ENCODE measurements around the gene SLC37A3.
"Not testable (repeated sequence)": the region's sequence is repeated elsewhere in the genome, so short reads cannot be mapped to it uniquely, and the experiment has no call there.

SLC37A3 gene

GRCh38 chr7:140345426-140345825 is 52.9 kb downstream of the SLC37A3 start:
- TF ChIP-seq CTCF (conservative IDR thresholded peaks at IDR 0.05; ENCODE audit: low read length) (no peak), EZH2phosphoT487 (IDR thresholded peaks at IDR 0.05; ENCODE audit: borderline replicate concordance) (no peak)
- peaks cover 53% of the 10 kb centered on the region; the same call in 1 of the 2 replicates for H3K36me3 ChIP-seq (ENCODE audit: insufficient read depth, low read length)

GRCh38 chr7:140342727-140343514 is 55.4 kb downstream of the SLC37A3 start:
- Histone ChIP-seq H2AFZ (ENCODE audit: low read length) (no peak overlapping the region), H3K4me1 (ENCODE audit: insufficient read depth, low read length, poor library complexity, severe bottlenecking) (no peaks in the 10 kb centered on the region), H4K20me1 (ENCODE audit: insufficient read depth, low read length, poor library complexity, severe bottlenecking) (no peaks in the 10 kb centered on the region), H3K36me3 (ENCODE audit: insufficient read depth, low read length) (peaks cover 44% of the 10 kb centered on the region; the same call in 1 of the 2 replicates), H3F3A (ENCODE audit: low read depth) (no peaks in the 10 kb centered on the region), H3K27me3 (ENCODE audit: insufficient read depth, low read length, poor library complexity, severe bottlenecking) (no peaks in the 10 kb centered on the region), H3K79me2 (ENCODE audit: insufficient read depth, low read length) (no peaks in the 10 kb centered on the region), H3K4me2 (ENCODE audit: low read depth, low read length, poor library complexity, severe bottlenecking) (no peak overlapping the region), H3K4me3 (ENCODE audit: low read length, poor library complexity, severe bottlenecking) (no peak overlapping the region), H3K9me3 (ENCODE audit: insufficient read depth, low read depth, low read length) (no peaks in the 10 kb centered on the region), H3K9ac (ENCODE audit: low read depth, low read length, poor library complexity, severe bottlenecking) (no peak overlapping the region), H3K9me2 (replicated peaks; ENCODE audit: low read depth, low read length) (no peaks in the 10 kb centered on the region)
- TF ChIP-seq EZH2phosphoT487 (IDR thresholded peaks at IDR 0.05; ENCODE audit: borderline replicate concordance), result no peak
- peak; percentile 43 for TF ChIP-seq CTCF (conservative IDR thresholded peaks at IDR 0.05; ENCODE audit: low read length)

More at GRCh38 chr7:140345426-140345825, 52.9 kb downstream of the SLC37A3 start:
- no peaks in the 10 kb centered on the region for H3F3A ChIP-seq (ENCODE audit: low read depth)
- no peaks in the 10 kb centered on the region for H3K27me3 ChIP-seq (ENCODE audit: insufficient read depth, low read length, poor library complexity, severe bottlenecking)
- H3K9me2 ChIP-seq (replicated peaks; ENCODE audit: low read depth, low read length), result no peaks in the 10 kb centered on the region
- no peaks in the 10 kb centered on the region for H3K4me1 ChIP-seq (ENCODE audit: insufficient read depth, low read length, poor library complexity, severe bottlenecking)
- no peak overlapping the region for H3K9ac ChIP-seq (ENCODE audit: low read depth, low read length, poor library complexity, severe bottlenecking)
- H3K4me2 ChIP-seq (ENCODE audit: low read depth, low read length, poor library complexity, severe bottlenecking), result no peak overlapping the region
- H4K20me1 ChIP-seq (ENCODE audit: insufficient read depth, low read length, poor library complexity, severe bottlenecking), result no peaks in the 10 kb centered on the region
- no peak overlapping the region for H3K4me3 ChIP-seq (ENCODE audit: low read length, poor library complexity, severe bottlenecking)
- no peaks in the 10 kb centered on the region for H3K9me3 ChIP-seq (ENCODE audit: insufficient read depth, low read depth, low read length)
- H2AFZ ChIP-seq (ENCODE audit: low read length), result no peak overlapping the region
- H3K79me2 ChIP-seq (ENCODE audit: insufficient read depth, low read length), result no peaks in the 10 kb centered on the region

DNA sequence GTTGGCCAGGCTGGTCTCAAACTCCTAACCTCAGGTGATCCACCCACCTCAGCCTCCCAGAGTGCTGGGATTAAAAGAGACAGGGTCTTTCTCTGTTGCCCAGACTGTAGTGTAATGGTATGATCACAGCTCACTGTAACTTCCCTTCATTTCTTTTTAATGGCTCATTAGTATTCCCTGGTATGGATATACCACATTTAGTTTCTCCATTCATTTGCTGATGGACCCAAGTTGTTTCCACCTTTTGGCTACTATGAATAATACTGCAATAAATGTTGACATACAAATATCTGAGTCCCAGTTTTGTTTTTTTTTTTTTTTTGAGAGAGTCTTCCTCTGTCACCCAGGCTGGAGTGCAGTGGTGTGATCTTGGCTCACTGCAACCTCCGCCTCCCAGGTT is 59.4 kb downstream of the SLC37A3 start:
- not testable (repeated sequence) for H3K27me3 ChIP-seq (ENCODE audit: insufficient read depth, low read length, poor library complexity, severe bottlenecking); H3K4me2 ChIP-seq (ENCODE audit: low read depth, low read length, poor library complexity, severe bottlenecking); H3K9ac ChIP-seq (ENCODE audit: low read depth, low read length, poor library complexity, severe bottlenecking); H4K20me1 ChIP-seq (ENCODE audit: insufficient read depth, low read length, poor library complexity, severe bottlenecking); H3K4me1 ChIP-seq (ENCODE audit: insufficient read depth, low read length, poor library complexity, severe bottlenecking); H3K9me2 ChIP-seq (replicated peaks; ENCODE audit: low read depth, low read length); H2AFZ ChIP-seq (ENCODE audit: low read length); H3K4me3 ChIP-seq (ENCODE audit: low read length, poor library complexity, severe bottlenecking); H3K79me2 ChIP-seq (ENCODE audit: insufficient read depth, low read length); H3F3A ChIP-seq (ENCODE audit: low read depth); H3K9me3 ChIP-seq (ENCODE audit: insufficient read depth, low read depth, low read length)
- H3K36me3 ChIP-seq (ENCODE audit: insufficient read depth, low read length), result peaks cover 45% of the 10 kb centered on the region; the same call in 1 of the 2 replicates

All from Loucy (cell line).